Muscle layer of duodenum (tissue), 2 donors: ENCODE measurements around the gene DOK6.

Experiments
- H3K27ac ChIP-seq: one replicate; pipeline ENCODE4 v1.7.0; 2013; ENCODE audit warnings: mild to moderate bottlenecking, low read length
- H3K27me3 ChIP-seq: one replicate; pipeline ENCODE4 v1.7.0; 2013; ENCODE audit warnings: low read depth, mild to moderate bottlenecking, control low read depth, low read length
- H3K36me3 ChIP-seq, 2 donors: one replicate each; pipeline ENCODE4 v1.7.0; 2013; ENCODE audit warnings: low read length in 2 of 2, control low read depth in 1 of 2, mild to moderate bottlenecking in 1 of 2; ENCODE audit not compliant: insufficient read depth in 2 of 2, control insufficient read depth in 1 of 2
- H3K4me1 ChIP-seq, 2 donors: one replicate each; pipeline ENCODE4 v1.7.0; 2013; ENCODE audit warnings: low read length in 2 of 2, mild to moderate bottlenecking in 2 of 2, control low read depth in 1 of 2, moderate library complexity in 1 of 2; ENCODE audit not compliant: insufficient read depth in 2 of 2, control insufficient read depth in 1 of 2
- H3K4me3 ChIP-seq, 2 donors: one replicate each; pipeline ENCODE4 v1.7.0; 2013; ENCODE audit warnings: low read length in 2 of 2, low read depth in 1 of 2, mild to moderate bottlenecking in 1 of 2
- H3K9me3 ChIP-seq, 2 donors: one replicate each; pipeline ENCODE4 v1.7.0; 2013; ENCODE audit warnings: low read length in 2 of 2, control low read depth in 1 of 2, mild to moderate bottlenecking in 1 of 2; ENCODE audit not compliant: control insufficient read depth in 1 of 2
- donor health status: healthy.

Gene DOK6

DNA sequence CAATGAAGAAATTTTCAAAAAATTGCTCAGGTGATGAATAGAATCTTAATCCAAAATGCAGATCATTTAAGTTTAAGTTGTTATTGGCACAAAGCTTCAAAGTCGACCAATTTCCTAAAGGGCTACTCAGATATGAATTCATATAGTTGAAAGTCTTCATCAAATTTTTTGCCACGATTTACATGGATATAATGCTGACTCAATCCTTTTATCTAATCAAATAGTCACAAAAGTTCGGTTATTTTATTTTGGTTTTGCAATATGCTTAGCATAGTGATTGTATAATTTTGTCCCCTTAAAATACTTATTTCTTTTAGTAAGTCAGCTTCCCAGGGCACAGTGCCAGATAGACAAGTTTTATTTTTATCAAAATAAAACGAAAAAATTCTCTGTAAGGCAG is 319.7 kb downstream of the DOK6 start:
- H3K27me3 ChIP-seq: no peaks in the 10 kb centered on the region
- no peak overlapping the region for H3K4me3 ChIP-seq
- peaks cover 17 to 25% of the 10 kb centered on the region in 2 donors for H3K9me3 ChIP-seq
- H3K27ac ChIP-seq: no peak overlapping the region
- H3K36me3 ChIP-seq: no peaks in the 10 kb centered on the region
- no peaks in the 10 kb centered on the region for H3K4me1 ChIP-seq

DNA sequence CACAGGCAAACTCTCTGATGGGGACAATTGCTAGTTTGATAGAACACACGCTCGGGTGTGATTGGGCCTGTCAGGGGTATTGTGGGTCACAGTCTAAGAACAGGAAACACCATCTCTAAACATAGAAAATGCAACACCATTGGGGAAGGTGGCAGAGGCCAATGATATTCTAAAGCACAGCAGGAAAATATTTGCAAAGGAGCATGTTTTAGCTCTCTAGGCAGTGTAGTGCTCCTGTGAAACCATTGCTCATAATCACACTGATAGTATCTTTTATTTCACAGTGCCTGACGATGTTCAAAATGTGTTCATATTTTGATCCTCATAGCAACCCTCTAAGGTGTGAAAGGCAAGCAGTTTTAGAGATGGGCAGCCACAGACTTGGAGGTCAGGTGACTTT is 322.7 kb downstream of the DOK6 start:
- no peaks in the 10 kb centered on the region for H3K4me1 ChIP-seq
- no peaks in the 10 kb centered on the region for H3K36me3 ChIP-seq
- no peak overlapping the region for H3K4me3 ChIP-seq
- H3K27ac ChIP-seq: no peak overlapping the region
- H3K9me3 ChIP-seq: peaks cover 12 to 15% of the 10 kb centered on the region in 2 donors
- H3K27me3 ChIP-seq: no peaks in the 10 kb centered on the region

DNA sequence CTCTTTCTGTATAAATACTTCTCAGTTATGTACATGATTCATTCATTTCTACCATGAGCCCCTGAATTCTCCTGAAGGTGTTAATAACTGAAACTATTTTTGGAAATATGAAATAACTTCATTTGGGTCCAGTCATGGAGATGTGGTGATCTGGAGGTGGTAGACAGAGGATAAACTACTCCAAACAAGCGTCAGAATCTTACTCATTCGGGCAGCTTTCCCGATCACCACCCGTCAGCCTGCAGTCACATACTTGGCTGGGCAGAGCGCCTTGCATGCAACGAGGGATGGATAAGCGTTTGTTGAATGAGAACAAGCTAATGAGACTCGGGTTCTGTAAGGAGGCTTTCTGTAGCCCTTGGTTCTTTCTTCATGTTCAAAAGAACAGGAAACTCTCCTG is 324.3 kb downstream of the DOK6 start:
- no peaks in the 10 kb centered on the region for H3K27me3 ChIP-seq
- no peaks in the 10 kb centered on the region for H3K36me3 ChIP-seq
- peaks cover 0 to 5% of the 10 kb centered on the region in 2 donors for H3K9me3 ChIP-seq
- H3K4me1 ChIP-seq: no peaks in the 10 kb centered on the region
- no peak overlapping the region for H3K4me3 ChIP-seq
- H3K27ac ChIP-seq: no peak overlapping the region

DNA sequence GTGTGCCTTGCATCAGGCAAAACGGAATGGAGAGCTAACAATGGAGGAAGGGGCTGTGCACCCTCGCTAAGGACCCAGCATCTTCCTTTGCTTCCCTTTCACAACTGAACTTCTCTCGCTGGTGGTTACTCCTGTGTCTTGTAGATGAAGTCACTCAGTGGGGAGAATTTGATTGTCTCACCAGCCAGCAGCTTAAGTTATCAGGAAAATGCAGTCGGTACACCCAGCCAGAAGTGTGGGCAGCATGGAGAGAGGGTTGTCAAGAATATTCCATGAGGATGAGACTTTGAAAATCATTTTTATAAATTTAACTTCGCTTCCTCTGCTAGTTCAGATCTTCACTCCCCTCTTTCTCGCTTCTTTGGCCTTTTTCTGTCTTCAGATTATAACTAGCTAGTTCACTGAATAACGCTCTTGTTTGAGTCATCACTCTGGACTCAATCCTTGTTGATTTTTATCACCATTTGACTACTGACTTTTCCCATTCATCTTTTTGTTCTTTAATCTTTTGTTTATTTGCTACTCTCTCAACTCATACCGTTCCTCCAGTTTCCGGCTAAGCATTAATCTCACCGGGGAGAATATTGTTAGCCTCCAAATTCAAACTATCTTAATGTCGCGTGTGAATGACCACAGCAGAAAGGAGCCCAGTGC is 325.3 kb downstream of the DOK6 start:
- Histone ChIP-seq H3K27me3 (no peaks in the 10 kb centered on the region), H3K36me3 (no peaks in the 10 kb centered on the region), H3K4me3 (no peak overlapping the region), H3K27ac (no peak overlapping the region), H3K9me3 (no peaks in the 10 kb centered on the region), H3K4me1 (no peaks in the 10 kb centered on the region)

DNA sequence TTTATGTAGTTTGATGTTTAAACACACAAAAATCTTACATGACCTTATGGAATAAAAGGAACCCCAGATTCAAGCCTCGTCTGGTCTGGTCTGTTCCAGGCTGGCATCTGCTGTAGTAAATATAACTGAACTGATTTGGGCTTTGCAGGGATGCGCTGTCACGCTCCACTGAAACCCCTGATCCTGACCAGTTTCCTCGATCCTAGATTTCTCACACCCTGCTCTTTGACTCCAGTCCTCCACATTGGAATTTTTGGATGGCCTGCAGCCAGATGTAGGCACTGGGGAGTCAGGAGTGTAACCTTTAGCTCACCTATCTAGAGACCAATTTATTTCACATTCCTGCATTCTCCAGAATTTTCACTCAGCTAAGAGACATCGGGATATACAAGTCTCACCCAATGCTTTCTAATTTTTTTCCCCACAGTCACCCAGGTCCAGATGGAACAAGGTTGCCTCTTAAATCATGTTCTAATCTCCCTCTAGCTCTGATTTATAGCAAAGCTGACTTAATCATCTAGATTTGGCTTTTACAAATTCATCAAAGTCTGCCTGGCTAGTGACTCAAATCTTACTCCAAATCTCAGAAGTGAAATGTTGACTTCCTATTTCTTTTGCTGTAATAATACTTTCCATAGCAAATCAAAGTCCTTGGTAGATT is 327.4 kb downstream of the DOK6 start:
- H3K27ac ChIP-seq: no peak overlapping the region
- H3K9me3 ChIP-seq: no peaks in the 10 kb centered on the region
- H3K4me3 ChIP-seq: no peak overlapping the region
- H3K27me3 ChIP-seq: no peaks in the 10 kb centered on the region
- H3K36me3 ChIP-seq: no peaks in the 10 kb centered on the region
- no peaks in the 10 kb centered on the region for H3K4me1 ChIP-seq

DNA sequence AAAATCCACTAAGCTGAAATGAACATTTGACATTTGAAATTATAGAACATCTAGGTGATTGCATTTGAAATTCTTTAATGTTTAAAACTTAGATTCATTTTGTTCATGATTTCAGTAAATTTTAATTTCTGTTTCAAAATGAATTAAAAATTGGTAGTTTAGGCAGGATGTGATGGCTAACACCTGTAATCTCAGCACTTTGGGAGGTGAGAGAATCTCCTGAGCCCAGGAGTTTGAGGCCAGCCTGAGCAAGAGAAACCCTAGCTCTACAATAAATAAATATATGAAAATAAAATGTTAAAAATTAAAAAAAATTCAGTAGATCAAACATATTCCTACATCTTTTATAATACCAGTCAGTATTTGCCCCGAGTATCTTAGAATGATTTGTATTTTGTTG is 330.0 kb downstream of the DOK6 start:
- no peaks in the 10 kb centered on the region for H3K36me3 ChIP-seq
- H3K27me3 ChIP-seq: no peaks in the 10 kb centered on the region
- no peaks in the 10 kb centered on the region for H3K4me1 ChIP-seq
- H3K9me3 ChIP-seq: peaks cover 0 to 5% of the 10 kb centered on the region in 2 donors
- no peak overlapping the region for H3K4me3 ChIP-seq
- no peak overlapping the region for H3K27ac ChIP-seq

DNA sequence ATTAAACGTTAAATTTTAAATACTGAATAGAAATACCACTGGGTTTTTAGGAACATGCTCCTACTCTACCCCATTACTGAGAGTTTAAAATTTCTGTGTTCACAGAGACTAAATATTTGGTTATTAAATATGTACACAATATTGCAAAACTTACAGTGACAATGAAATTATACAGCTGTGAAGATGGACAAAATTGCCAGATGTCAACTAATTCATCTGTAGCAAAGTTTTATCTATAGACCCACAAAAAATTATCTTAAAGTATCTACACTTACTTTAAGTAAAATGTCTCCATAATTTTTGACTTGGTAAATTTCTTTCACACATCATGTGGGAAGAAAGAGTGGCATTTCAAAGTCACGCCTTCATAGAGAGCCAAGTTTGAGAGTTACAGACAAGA is 333.8 kb downstream of the DOK6 start:
- Histone ChIP-seq H3K36me3 (no peaks in the 10 kb centered on the region), H3K27ac (no peak overlapping the region), H3K27me3 (no peaks in the 10 kb centered on the region), H3K4me1 (no peaks in the 10 kb centered on the region), H3K4me3 (no peak overlapping the region), H3K9me3 (peaks cover 0 to 6% of the 10 kb centered on the region in 2 donors)

DNA sequence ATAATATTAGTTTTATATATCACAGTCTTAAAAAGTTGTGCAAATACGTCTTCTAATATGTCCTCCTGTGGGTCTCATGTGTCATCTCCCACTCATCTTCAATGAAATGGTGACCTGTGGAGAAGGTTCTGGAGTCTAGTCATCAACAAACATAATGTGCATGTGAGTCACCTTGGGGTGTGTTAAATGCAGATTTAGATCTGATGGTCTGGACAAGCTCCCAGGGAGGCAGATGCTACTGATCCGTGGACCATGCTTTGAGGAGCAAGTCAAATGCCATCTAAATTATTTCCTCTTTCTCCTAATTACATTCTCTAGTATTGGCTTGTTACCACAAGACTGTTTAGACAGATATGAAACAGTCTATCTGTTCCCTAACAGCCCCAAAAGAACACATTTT is 336.0 kb downstream of the DOK6 start:
- Histone ChIP-seq H3K9me3 (peaks cover 0 to 6% of the 10 kb centered on the region in 2 donors), H3K36me3 (no peaks in the 10 kb centered on the region), H3K4me3 (no peak overlapping the region), H3K27me3 (no peaks in the 10 kb centered on the region), H3K27ac (no peak overlapping the region), H3K4me1 (no peaks in the 10 kb centered on the region)

DNA sequence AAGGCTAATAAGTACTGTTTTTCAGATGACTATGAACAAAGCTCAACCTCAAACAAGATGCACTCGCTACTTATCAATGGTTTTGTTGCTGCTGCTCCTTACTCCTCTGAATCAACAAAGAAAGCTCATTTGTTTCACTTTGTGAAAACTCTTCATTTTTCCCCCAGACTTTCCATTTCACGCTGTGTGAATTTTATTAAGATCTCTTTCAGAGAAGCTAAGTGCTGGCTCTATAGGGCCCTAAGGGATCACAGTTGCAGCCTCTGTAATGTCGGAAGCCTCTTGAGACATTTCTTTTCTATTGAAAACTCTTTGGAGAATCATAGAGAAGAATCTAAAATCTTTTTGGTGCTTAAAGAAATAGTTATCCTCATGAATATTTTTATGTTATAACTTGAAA is 337.2 kb downstream of the DOK6 start:
- Histone ChIP-seq H3K4me1 (no peaks in the 10 kb centered on the region), H3K9me3 (peaks cover 0 to 6% of the 10 kb centered on the region in 2 donors), H3K36me3 (no peaks in the 10 kb centered on the region), H3K27ac (no peak overlapping the region), H3K27me3 (no peaks in the 10 kb centered on the region), H3K4me3 (no peak overlapping the region)

DNA sequence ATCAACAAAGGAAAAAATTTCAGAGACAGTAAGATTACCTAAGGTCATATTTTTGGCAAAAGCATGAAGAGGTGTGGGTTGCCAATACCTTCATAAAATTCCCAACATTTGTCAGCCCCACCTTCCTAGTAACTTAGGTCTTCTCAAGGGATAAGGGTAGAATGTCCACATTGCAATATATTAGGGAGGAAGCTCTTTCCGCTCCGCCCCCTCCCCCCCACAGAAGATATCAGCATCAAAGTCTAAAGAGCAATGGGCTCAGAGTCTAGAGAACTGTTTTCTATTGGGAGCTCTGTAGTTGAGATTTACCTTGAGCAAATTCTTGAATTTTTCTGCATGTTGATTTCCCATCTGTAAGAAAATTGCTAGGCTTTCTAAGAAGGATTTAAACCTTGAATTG is 346.7 kb downstream of the DOK6 start:
- H3K27me3 ChIP-seq: no peaks in the 10 kb centered on the region
- no peaks in the 10 kb centered on the region for H3K4me1 ChIP-seq
- H3K27ac ChIP-seq: no peak overlapping the region
- H3K9me3 ChIP-seq: peaks cover 0 to 4% of the 10 kb centered on the region in 2 donors
- no peak overlapping the region for H3K4me3 ChIP-seq
- H3K36me3 ChIP-seq: no peaks in the 10 kb centered on the region

DNA sequence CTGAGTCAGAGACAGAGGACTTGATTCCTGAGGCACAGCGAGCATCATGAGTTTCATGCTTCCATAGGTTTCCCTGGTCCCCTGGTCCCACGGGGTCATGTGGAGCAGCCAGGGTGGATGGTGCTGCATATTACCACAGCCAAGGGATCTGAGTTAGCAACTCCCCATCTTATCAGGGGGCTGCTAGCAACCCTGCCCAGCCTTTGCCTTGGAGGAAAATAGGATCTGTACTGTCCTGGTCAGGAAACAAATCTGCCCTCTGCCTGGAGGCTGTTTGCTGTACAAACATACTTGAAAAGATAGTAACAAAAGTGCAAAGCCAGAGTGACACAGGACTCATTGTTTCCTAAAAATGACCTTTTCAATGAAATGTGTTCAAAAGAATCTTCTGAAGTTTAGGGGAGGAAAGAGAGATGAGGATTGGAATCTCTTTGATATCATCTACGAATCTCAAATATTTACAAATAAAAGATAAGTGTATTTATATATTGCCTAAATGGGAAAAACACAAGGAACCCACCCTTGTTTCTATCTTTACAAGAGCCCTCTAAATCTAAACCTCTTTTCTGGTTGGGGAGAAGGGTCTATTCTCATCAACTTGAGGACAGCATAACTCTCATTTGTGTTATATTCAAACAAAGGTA is 352.2 kb downstream of the DOK6 start:
- peaks cover 0 to 9% of the 10 kb centered on the region in 2 donors for H3K9me3 ChIP-seq
- H3K27ac ChIP-seq: no peak overlapping the region
- no peaks in the 10 kb centered on the region for H3K27me3 ChIP-seq
- no peak overlapping the region for H3K4me3 ChIP-seq
- H3K36me3 ChIP-seq: no peaks in the 10 kb centered on the region
- no peaks in the 10 kb centered on the region for H3K4me1 ChIP-seq
